Measurements from ENCODE around the gene SERPINA9.

GRCh38 chr14:94501588-94502516, 25.9 kb upstream of the SERPINA9 start:
- no peak for TF ChIP-seq CTCF (IDR thresholded peaks at IDR 0.05; ENCODE audit: borderline replicate concordance, extremely low read depth, low read length, poor library complexity, severe bottlenecking)
- TF ChIP-seq EZH2 (IDR thresholded peaks at IDR 0.05; ENCODE audit: borderline replicate concordance, low read depth, low read length, severe bottlenecking) = no peak
